Testis (tissue), 3 donors: ENCODE results near the gene PPP6C. TPM values are rescaled to one million over a fixed set of nuclear protein-coding genes. Genes with fewer than 3 reads are reported as not detected.

ENCODE experiments used
- DNase-seq: peaks from one replicate; pipeline ENCODE4 v3.0.0-alpha.2; 2019
- H3K27ac ChIP-seq, 2 donors: fragments of 200-600 bp; sonication (generic); one replicate each; pipeline ENCODE4 v1.5.1; 2019
- H3K27me3 ChIP-seq: fragments of 200-600 bp; sonication (generic); one replicate; pipeline ENCODE4 v1.5.1; 2019
- H3K36me3 ChIP-seq: fragments of 200-600 bp; sonication (generic); one replicate; pipeline ENCODE4 v1.5.1; 2017; ENCODE audit warnings: low read depth; ENCODE audit errors: missing control alignments
- H3K4me1 ChIP-seq: fragments of 200-600 bp; sonication (generic); one replicate; pipeline ENCODE4 v1.5.1; 2019
- H3K4me3 ChIP-seq, 2 donors: fragments of 200-600 bp; sonication (generic); one replicate each; pipeline ENCODE4 v1.5.1; 2017 to 2019
- H3K9me3 ChIP-seq: fragments of 200-600 bp; sonication (generic); one replicate; pipeline ENCODE4 v1.5.1; 2017
- POLR2A ChIP-seq: fragments of 450-650 bp; IDR thresholded peaks from one replicate; pipeline ENCODE4 v1.6.1; 2017; ENCODE audit warnings: antibody characterized with exemption, mild to moderate bottlenecking, moderate library complexity
- WGBS, 2 donors: methylation state at CpG; one replicate each; pipeline ENCODE4 v1.1.5; 2018; 5-methylcytosine and 5-hydroxymethylcytosine counted together
- intact Hi-C: fragments of 100-400 bp; cut with DNase I; formaldehyde crosslinking; loops from one replicate; pipeline ENCODE4 v1.15.1; 2023; ENCODE audit warnings: low total_unique reads
- polyA plus RNA-seq: library from polyadenylated mRNA; stranded (reverse); fragments of 350-450 nt; fragmentation: Illumina TruSeq; extraction: RNeasy Lipid Tissue Mini Kit (QIAGEN cat#74804); gene quantifications from one replicate; pipeline ENCODE4 v1.2.3, GENCODE V29; 2014; ENCODE audit warnings: low read depth, low replicate concordance; ENCODE audit not compliant: insufficient read depth
- total RNA-seq, 2 donors: library from RNA; depleted of rRNA; stranded (reverse); fragments of >200 nt; gene quantifications; one replicate each; pipeline ENCODE4 v1.2.3, GENCODE V29; 2016
- TF ChIP-seq, protein P1 (sequence below), 3 experiments: fragments of 450-650 bp in 2 of 3; fragments of 200-600 bp in 1 of 3; sonication (generic) in 1 of 3; IDR thresholded peaks; one replicate each; pipeline ENCODE4 v1.5.1; 2016 to 2019; ENCODE audit warnings: antibody characterized with exemption in 3 of 3, mild to moderate bottlenecking in 2 of 3, moderate library complexity in 1 of 3

PPP6C gene
- total and polyA plus RNA-seq, 3 donors from 2014 or later: 38.9 to 57.5 (median 40.5) TPM

DNA sequence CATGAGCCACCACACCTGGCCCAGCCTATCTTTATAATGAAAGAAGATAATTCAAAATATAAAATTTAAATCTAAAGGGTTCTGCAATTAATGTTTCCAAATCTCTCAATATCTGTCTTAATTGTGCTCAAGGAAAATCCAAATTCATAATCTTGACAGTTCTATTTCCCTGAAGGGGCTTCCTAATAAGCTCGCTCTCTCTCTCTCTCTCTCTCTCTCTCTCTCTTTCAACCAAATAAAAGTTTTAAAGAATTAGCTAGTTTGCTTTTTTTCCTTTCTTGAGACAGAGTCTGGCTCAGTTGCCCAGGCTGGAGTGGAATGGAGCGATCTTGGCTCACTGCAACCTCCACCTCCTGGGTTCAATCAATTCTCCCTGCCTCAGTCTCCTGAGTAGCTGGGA, 33.1 kb downstream of the PPP6C start:
- intact Hi-C loops: no loop called here
- H3K36me3 ChIP-seq: no peaks in the 10 kb centered on the region
- 80 to 93% methylated on average over 2 of the region's 2 CpGs for WGBS, 2 donors
- no peaks in the 10 kb centered on the region for H3K9me3 ChIP-seq
- no peaks in the 10 kb centered on the region for H3K27me3 ChIP-seq
- H3K4me1 ChIP-seq: peaks cover 3% of the 10 kb centered on the region
- no peak for DNase-seq
- H3K27ac ChIP-seq: no peak overlapping the region
- H3K4me3 ChIP-seq: no peak overlapping the region
- TF ChIP-seq POLR2A: no peak
- TF ChIP-seq, protein P1, sequence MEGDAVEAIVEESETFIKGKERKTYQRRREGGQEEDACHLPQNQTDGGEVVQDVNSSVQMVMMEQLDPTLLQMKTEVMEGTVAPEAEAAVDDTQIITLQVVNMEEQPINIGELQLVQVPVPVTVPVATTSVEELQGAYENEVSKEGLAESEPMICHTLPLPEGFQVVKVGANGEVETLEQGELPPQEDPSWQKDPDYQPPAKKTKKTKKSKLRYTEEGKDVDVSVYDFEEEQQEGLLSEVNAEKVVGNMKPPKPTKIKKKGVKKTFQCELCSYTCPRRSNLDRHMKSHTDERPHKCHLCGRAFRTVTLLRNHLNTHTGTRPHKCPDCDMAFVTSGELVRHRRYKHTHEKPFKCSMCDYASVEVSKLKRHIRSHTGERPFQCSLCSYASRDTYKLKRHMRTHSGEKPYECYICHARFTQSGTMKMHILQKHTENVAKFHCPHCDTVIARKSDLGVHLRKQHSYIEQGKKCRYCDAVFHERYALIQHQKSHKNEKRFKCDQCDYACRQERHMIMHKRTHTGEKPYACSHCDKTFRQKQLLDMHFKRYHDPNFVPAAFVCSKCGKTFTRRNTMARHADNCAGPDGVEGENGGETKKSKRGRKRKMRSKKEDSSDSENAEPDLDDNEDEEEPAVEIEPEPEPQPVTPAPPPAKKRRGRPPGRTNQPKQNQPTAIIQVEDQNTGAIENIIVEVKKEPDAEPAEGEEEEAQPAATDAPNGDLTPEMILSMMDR (IDR thresholded peaks at IDR 0.05): no peak

DNA sequence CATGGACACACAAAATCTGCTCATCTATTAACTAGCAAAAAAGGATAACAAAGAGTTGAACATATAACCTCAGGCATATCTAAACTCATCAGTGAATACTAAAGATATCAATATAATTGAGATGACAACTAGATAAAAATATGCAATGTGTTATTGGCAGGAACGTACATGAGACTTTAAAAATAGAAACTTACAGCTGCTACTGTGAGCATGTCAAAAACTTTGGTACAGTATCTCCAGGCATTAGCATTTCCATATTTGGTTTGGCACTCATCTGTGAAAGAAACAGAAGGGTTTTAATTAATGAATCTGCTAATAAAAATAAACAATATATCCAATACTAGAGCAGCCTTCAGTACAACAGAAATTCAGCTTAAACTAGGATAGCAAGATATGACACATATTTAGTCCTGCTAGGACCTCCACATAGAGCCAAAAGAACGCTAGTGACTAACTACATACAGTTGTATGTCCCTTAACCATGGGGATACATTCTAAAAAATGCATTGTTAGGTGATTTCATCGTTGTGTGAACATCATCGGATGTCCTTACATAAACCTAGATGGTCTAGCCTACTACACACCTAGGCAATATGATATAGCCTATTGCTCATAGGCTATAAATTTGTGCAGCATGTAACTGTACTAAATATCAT, 35.8 kb downstream of the PPP6C start:
- H3K4me1 ChIP-seq: no peaks in the 10 kb centered on the region
- 83 to 90% methylated on average over 4 of the region's 4 CpGs for WGBS, 2 donors
- H3K4me3 ChIP-seq: no peak overlapping the region
- no peak overlapping the region for H3K27ac ChIP-seq
- H3K27me3 ChIP-seq: no peaks in the 10 kb centered on the region
- DNase-seq: no peak
- no peak for TF ChIP-seq POLR2A
- TF ChIP-seq, protein P1 (IDR thresholded peaks at IDR 0.05): no peak
- no peaks in the 10 kb centered on the region for H3K36me3 ChIP-seq
- no peaks in the 10 kb centered on the region for H3K9me3 ChIP-seq
- intact Hi-C loops: no loop called here

GRCh38 chr9:125151730-125152129, 37.9 kb downstream of the PPP6C start:
- no peak overlapping the region for H3K4me3 ChIP-seq

GRCh38 chr9:125150349-125151245, 39.0 kb downstream of the PPP6C start:
- no peaks in the 10 kb centered on the region for H3K27me3 ChIP-seq
- intact Hi-C loops: no loop called here
- TF ChIP-seq POLR2A: no peak
- TF ChIP-seq, protein P1 (IDR thresholded peaks at IDR 0.05): no peak
- H3K9me3 ChIP-seq: no peaks in the 10 kb centered on the region
- WGBS, 2 donors: 74 to 75% methylated on average over 12 of the region's 12 CpGs
- no peak overlapping the region for H3K4me3 ChIP-seq
- H3K4me1 ChIP-seq: no peaks in the 10 kb centered on the region
- no peak overlapping the region for H3K27ac ChIP-seq
- no peaks in the 10 kb centered on the region for H3K36me3 ChIP-seq
- peak; percentile 35 for DNase-seq

More at GRCh38 chr9:125151730-125152129, 37.9 kb downstream of the PPP6C start:
- H3K9me3 ChIP-seq: no peaks in the 10 kb centered on the region
- DNase-seq: no peak
- H3K27me3 ChIP-seq: no peaks in the 10 kb centered on the region
- no peaks in the 10 kb centered on the region for H3K4me1 ChIP-seq
- 83 to 95% methylated on average over 1 to 2 of the region's 2 CpGs for WGBS, 2 donors
- intact Hi-C loops: no loop called here
- no peak for TF ChIP-seq POLR2A
- TF ChIP-seq, protein P1 (IDR thresholded peaks at IDR 0.05): no peak
- H3K27ac ChIP-seq: no peak overlapping the region
- H3K36me3 ChIP-seq: no peaks in the 10 kb centered on the region
